ENCODE data around the gene GPHN.

GRCh38 chr14:66645716-66646115, 137.8 kb downstream of the GPHN start:
- TF ChIP-seq POLR2AphosphoS5 (IDR thresholded peaks at IDR 0.05; ENCODE audit: low read depth, low read length) (no peak), POLR2A (IDR thresholded peaks at IDR 0.05; ENCODE audit: low read depth, low read length) (no peak)
